ENCODE results near the gene MAD1L1.
"Not testable (repeated sequence)": the region's sequence is repeated elsewhere in the genome, so short reads cannot be mapped to it uniquely, and the experiment has no call there.

MAD1L1 gene

GRCh38 chr7:1874590-1875391 lies 358.0 kb downstream of the MAD1L1 start:
- DNase-seq (ENCODE audit: extremely low read depth in 1 of 2, low read depth in 1 of 2): not testable (repeated sequence)

GRCh38 chr7:1873857-1874589 lies 358.7 kb downstream of the MAD1L1 start:
- DNase-seq (ENCODE audit: extremely low read depth in 1 of 2, low read depth in 1 of 2): no peak

- no peak for DNase-seq (ENCODE audit: extremely low read depth in 1 of 2, low read depth in 1 of 2)
These were observed 359.3 kb downstream of the MAD1L1 start for GRCh38 chr7:1873421-1873820.

GRCh38 chr7:1873070-1873405 lies 359.7 kb downstream of the MAD1L1 start:
- DNase-seq (ENCODE audit: extremely low read depth in 1 of 2, low read depth in 1 of 2): no peak

- DNase-seq (ENCODE audit: extremely low read depth in 1 of 2, low read depth in 1 of 2): no peak
These were observed 360.3 kb downstream of the MAD1L1 start for GRCh38 chr7:1872191-1873069.

- no peak for DNase-seq (ENCODE audit: extremely low read depth in 1 of 2, low read depth in 1 of 2)
These were observed 363.2 kb downstream of the MAD1L1 start for GRCh38 chr7:1869452-1870130.

- DNase-seq (ENCODE audit: extremely low read depth in 1 of 2, low read depth in 1 of 2): no peak
These were observed 364.1 kb downstream of the MAD1L1 start for GRCh38 chr7:1868516-1869165.

- DNase-seq (ENCODE audit: extremely low read depth in 1 of 2, low read depth in 1 of 2): no peak
These were observed 365.1 kb downstream of the MAD1L1 start for GRCh38 chr7:1867370-1868260.

- no peak for DNase-seq (ENCODE audit: extremely low read depth in 1 of 2, low read depth in 1 of 2)
These were observed 366.1 kb downstream of the MAD1L1 start for GRCh38 chr7:1866601-1867000.

GRCh38 chr7:1865571-1866255 lies 367.0 kb downstream of the MAD1L1 start:
- DNase-seq (ENCODE audit: extremely low read depth in 1 of 2, low read depth in 1 of 2): no peak

GRCh38 chr7:1865000-1865555 lies 367.7 kb downstream of the MAD1L1 start:
- no peak for DNase-seq (ENCODE audit: extremely low read depth in 1 of 2, low read depth in 1 of 2)

- no peak for DNase-seq (ENCODE audit: extremely low read depth in 1 of 2, low read depth in 1 of 2)
These were observed 368.4 kb downstream of the MAD1L1 start for GRCh38 chr7:1864161-1864940.

GRCh38 chr7:1863091-1863900 lies 369.4 kb downstream of the MAD1L1 start:
- DNase-seq (ENCODE audit: extremely low read depth in 1 of 2, low read depth in 1 of 2): no peak

- no peak for DNase-seq (ENCODE audit: extremely low read depth in 1 of 2, low read depth in 1 of 2)
These were observed 370.2 kb downstream of the MAD1L1 start for GRCh38 chr7:1862560-1862959.

GRCh38 chr7:1861799-1862458 lies 370.8 kb downstream of the MAD1L1 start:
- no peak for DNase-seq (ENCODE audit: extremely low read depth in 1 of 2, low read depth in 1 of 2)

Measured in stimulated activated CD8-positive, alpha-beta memory T cell treated with anti-CD3 and anti-CD28 coated beads, Interleukin-7, amount 100 ng/mL, for 48 hours (primary cell).